ENCODE results near the gene AHNAK.
A peak's percentile ranks its signal among the peaks of the same experiment; 100 is the strongest.
"Not testable (repeated sequence)": the region's sequence is repeated elsewhere in the genome, so short reads cannot be mapped to it uniquely, and the experiment has no call there.

The AHNAK gene

DNA sequence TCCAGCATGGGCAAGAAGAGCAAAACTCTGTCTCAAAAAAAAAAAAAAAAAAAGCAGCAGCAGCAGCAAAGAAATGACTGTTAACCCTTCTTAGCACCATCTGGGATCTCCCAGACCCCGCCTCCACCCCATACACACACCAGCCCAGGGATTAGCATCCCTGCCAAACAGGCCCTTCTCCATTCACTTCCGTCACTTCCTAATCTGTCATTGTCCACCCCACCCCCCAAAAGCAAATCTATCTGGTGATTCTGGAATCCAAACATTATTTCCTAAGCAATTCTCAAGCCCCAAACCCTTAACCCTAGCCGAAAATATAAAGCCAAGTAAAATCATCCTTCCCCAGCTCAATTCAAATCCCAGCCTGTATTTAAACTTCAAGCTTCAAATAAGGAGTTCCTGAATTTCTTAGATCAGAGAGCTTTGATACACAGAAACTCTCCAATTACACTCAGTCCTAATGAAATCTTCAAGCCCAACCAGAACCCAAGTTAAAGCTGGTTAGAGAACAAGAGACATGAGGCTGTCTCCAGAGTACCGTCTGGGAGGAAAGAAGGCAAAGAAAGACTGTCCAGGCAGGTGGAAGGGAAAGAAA, 6.0 kb upstream of the AHNAK start:
- DNase-seq, result no peak

GRCh38 chr11:62550478-62550877, 3.9 kb upstream of the AHNAK start:
- DNase-seq, result not testable (repeated sequence)

DNA sequence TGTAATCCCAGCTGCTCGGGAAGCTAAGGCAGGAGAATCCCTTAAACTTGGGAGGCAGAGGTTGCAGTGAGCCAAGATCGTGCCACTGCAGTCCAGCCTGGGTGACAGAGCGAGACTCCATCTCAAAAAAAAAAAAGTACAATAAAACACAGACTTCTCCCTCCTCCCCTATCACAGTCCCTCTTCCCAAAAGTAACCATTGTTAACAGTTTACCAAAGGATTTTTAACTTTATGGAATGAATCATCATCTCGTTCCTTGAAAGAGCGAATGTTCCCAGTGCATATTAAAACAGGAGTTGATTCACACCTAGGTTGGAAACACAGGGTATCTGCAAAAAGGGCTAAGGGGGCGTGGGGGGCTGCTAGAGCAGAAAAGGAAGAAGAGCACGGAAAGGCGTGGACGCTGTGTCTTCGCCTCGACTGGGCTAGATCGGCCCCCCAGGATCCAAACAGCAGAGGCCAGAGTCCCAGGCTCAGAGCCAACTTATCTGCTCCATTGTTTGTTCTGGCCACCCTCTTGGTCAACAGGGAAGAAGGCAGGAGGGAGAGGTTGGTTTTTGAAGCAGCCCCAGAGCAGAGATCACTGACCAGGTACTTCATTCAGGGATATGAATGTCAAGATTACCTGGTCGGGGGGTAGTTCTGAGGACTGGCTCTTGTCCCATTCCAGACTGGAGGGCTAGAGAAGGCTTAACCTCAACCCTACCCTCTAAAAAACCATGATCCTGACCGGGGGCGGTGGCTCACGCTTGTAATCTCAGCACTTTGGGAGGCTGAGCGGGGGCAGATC, 2.1 kb upstream of the AHNAK start:
- no peak for DNase-seq

DNA sequence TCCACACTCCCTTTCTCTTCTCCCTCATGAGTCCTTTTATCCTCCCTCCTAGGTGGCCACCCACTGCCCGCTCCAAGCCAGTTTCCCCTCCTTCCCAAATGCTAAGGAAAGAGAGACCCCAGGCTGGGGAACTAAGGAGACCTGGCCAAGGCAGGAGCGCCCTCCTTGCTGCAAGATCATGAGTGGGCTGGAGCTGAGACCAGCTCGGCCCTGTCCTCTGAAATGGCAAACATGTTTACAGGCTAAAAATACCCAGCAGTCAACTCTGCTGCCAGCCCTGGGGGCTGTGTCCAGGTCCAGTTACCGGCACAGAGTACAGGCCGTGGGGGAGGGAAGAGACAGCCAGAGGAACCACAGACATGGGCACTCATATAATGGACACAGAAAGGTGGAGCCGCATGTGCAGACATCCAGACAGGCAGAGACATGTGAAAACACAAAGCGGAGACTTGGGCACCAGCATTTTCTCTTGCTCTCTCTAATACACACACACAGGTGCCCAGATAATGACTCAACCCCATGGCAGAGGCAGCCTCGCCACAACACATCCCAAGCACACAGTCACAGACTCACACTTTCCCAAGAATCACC, 1.2 kb upstream of the AHNAK start:
- no peak for DNase-seq

DNA sequence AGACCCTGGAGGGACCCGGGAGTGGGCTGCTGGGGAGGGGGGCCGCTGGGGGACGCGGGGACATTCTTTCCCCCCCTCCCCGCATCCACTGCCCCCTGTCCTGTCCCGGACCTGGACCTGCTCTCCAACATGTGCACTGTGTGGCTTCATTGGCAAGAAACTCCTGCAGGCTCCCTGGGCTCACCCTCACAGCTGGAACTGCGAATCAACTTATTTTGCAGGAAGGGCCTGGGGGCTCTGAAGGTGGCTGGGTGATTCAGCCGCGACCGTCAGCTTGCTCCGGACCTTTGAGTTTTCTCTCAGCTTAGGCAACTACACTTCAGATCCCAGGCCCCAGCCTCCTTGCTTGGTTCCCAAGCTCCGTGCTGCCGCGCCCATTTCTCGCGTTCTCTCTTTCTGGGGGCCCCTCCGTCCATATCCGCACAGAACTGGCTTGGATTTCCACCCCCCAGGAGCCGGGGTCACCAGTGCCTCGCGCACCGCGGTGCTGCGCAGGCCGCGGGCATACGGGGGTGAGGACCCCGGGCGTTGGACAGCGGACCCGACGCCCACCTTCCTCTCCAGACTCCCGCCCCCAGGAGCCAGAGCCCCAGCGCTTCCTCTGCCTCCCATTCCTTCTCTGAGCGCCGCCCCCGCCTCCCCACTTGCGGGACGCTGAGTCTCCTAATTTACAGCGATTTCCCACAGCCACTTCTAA, 471 bp upstream of the AHNAK start:
- DNase-seq, result no peak

DNA sequence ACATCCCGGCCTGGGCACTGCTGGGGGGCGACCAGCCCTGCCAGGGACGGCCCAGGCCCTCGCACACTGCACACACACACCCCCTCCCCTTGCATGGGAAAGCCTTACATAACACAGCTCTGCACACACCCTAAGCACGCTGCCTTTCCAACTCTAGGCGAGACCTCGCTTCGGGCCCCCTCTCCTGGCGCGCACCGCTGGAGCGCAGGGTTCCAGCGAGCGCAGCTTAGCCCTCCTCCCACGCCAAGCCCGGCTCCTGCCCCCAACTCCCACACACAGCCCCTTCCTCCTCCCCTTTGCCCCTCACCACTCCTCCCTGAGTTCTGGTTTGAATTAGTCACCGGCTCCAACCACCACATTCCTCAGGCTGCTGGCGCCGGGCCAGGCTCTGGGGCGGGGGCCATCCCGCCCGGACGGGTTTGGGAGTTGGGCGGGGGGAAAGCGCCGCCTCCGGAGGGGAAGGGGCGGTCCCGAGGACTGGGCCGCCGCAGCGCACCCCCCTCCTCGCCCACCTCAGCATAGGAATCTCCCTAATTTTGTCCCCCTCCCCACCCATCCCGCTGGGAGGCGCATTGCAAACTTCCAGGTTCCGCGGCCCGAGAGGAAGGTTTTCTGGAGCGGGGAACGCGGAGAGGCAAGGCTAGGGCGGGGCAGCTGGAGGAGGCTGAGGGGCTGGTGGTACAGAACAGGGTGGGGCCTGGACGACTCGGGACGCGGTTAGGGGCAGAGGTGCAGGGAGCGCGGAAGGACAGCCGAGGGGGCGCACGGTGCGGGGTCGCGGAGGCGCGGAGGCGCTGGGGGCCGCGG, 966 bp downstream of the AHNAK start:
- peak; percentile 91 for DNase-seq

- DNase-seq, result peak; percentile 79
These were observed 1.8 kb downstream of the AHNAK start for GRCh38 chr11:62544581-62545436.

DNA sequence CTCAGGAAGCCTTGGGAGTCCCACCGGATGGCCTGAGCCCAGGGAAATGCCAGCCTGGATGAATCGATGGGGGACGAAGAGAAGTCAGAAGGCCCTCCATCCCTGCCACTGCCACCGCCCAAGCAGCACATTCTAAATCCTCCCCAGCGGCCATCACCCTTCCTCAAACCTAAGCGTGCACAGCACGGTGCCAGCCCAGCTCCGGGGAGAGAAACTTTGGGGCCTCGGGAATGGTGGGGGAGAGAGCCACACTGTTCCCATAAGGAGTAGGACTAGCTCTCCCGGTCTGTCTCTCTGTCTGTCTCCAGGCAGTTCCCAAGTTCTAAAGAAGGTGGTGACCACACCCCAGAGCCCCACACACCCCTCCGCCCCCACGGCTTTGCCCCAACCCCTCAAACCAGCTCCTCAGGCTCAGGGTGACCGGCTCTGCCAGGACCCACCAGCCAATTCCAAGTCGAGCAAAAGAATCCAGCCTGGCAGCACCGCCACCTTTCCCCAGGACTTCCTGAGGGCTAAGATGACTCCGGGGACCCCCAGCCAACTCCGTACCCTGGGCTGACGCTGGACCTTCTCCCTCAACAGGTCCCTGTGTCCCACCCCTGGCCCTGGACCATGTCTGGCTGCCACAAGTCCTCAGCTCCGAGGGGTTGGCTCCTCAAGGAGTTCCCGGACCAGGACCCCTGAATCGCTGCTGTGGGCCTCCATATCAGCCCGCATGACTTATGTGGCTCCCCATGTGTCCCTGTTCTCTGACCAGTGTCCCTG, 2.7 kb downstream of the AHNAK start:
- DNase-seq, result no peak

- DNase-seq, result peak; percentile 91
These were observed 3.6 kb downstream of the AHNAK start for GRCh38 chr11:62542750-62543567.

DNA sequence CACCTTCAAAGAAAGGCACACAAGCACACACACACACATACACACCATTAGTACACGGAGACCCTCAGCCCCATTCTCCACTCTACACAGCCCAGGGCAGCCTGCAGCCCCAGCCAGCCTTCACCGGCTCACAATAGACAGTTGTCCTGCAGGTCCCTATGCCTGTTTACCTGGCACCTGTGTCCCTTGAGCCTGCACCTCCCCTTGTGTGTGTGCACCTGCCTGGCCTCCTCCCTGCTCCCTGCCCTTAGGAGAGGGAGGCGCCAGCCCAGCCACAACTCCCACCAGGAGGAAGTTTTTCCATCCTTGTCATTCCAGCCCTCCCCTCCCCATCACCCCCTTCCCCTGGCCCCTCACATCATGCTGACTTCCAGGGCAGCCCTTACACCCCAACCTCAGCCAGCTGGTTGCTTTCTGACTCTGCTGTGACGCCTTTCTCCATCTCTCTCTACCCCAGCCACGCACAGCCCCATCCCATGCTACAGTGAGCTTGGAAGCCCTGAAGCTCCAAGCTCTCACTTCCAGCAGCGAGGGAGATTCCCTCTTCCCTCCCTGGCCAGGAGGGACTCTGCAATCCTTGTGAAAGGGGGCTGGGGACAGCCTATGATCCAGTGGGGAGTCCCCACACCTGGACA, 4.4 kb downstream of the AHNAK start:
- no peak for DNase-seq

DNA sequence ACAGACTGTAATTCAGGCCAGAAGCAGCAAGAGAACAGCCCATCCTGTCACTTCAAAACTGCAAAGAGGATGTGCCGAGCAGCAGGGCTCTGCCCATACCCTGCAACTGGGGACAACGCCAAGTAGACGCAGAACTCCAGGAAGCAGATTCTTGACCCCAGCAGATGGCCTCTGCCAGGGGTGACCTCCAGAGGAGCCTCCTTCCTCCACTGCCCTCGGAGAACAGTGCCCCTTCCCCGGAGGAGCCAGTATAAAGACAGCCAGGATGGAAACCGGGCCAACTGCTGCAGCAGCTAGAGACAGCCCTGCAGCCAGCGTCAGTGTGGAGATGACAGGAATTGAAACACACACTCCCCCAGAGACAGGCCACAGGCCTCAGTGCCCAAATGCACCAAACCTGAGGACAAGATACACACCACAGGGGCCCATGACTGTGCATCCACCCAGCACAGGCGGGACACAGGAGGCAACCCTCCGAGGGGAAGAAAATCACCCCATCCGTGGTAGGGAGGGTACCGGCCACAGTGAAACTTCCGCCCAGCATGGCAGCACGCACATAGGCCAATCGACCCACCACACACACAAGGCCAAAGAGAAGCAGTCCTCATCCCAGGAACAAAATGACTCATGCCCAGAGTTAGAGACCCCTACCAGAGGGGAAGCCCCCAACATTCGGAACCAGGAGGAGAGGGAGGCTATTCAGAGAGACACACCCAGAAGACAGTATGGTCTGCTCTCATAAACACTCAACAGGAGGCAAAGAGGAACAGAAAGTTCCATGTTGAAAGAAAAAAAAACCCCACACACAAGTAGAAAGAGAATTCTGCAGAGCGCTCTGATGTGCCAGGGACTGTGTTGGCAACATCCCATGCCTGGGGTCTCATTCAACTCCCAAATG, 5.6 kb downstream of the AHNAK start:
- DNase-seq, result peak; percentile 78

GRCh38 chr11:62539238-62539925, 7.2 kb downstream of the AHNAK start:
- DNase-seq, result peak; percentile 88

GRCh38 chr11:62538470-62539237, 8.0 kb downstream of the AHNAK start:
- no peak for DNase-seq

GRCh38 chr11:62536301-62536957, 10.2 kb downstream of the AHNAK start:
- DNase-seq, result no peak

DNA sequence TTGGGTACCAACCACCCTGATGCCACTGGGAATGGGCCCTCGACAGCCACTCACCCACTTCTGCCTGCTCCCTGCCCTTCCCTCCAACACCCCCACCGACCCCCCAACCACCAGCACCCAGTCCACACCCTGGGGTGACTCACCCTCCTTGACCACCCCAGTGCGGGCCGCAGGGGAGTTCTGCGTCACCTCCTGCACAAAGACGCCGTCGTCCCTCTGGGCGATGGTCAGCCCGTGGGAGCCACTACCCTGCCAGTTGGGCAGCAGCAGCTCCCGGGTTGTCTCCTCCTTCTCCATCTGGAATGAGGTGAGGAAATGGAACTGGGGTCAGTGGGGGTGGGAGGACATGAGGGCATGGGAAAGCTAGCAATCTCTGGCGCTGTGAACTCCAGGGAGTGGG, 10.8 kb downstream of the AHNAK start:
- DNase-seq, result no peak

DNA sequence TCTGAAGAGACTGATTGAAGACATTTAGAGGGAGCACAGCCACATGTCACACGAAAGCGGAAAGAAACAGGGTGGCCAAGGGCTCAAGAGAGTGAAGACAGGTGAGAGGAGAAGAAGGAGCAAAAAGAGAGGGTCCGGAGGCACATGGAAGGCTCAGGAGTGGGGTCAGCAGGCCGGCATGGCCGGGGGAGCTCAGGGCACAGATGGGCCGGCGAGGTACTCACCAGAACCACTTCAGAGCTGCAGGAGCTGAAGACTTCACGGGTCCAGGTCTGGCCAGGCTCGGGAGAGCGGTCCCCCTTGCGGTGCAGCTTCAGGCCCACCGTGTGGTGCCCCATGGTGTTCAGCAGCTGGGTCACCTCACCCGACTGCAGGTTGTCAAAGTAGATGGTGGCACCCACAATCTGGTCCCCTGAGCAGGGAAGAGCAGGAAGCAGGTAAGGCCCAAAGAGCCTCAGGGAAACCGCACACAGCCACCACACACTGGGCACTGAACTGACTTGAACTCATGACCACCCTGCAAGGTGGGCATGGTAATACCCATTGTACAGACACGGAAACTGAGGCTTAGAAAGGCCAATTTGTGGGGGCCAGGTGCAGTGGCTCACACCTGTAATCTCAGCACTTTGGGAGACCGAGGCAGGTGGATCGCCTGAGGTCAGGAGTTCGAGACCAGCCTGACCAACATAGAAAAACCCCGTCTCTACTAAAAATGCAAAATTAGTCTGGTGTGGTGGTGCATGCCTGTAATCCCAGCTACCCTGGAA, 11.6 kb downstream of the AHNAK start:
- no peak for DNase-seq

Data from activated effector memory CD4-positive, alpha-beta T cell treated with anti-CD3 and anti-CD28 coated beads, Interleukin-2, amount 50 U/mL, for 16 hours (primary cell).